ENCODE data around the gene APOL1. TPM values are rescaled to one million over a fixed set of nuclear protein-coding genes. Genes with fewer than 3 reads are reported as not detected.
"Not testable (repeated sequence)": the region's sequence is repeated elsewhere in the genome, so short reads cannot be mapped to it uniquely, and the experiment has no call there.

Gene APOL1
- total RNA-seq, 1 donor from 2014 or later: 1.7 TPM

- peaks cover 3% of the 10 kb centered on the region for H3K27me3 Mint-ChIP-seq (ENCODE audit: low read depth)
- TF ChIP-seq CTCF (IDR thresholded peaks at IDR 0.05; ENCODE audit: unreplicated experiment): no peak
- H3K36me3 Mint-ChIP-seq: no peaks in the 10 kb centered on the region
- H3K9me3 Mint-ChIP-seq: no peaks in the 10 kb centered on the region
- DNase-seq (ENCODE audit: low spot score in 2 of 2, unreplicated experiment in 2 of 2): no peak
- peak overlapping the region; percentile 35 for H3K4me3 Mint-ChIP-seq
- peak overlapping the region; percentile 95 for H3K27ac Mint-ChIP-seq
- H3K4me1 Mint-ChIP-seq: peaks cover 43% of the 10 kb centered on the region
Observed at GRCh38 chr22:36258701-36259614, 6.0 kb downstream of the APOL1 start.

DNA sequence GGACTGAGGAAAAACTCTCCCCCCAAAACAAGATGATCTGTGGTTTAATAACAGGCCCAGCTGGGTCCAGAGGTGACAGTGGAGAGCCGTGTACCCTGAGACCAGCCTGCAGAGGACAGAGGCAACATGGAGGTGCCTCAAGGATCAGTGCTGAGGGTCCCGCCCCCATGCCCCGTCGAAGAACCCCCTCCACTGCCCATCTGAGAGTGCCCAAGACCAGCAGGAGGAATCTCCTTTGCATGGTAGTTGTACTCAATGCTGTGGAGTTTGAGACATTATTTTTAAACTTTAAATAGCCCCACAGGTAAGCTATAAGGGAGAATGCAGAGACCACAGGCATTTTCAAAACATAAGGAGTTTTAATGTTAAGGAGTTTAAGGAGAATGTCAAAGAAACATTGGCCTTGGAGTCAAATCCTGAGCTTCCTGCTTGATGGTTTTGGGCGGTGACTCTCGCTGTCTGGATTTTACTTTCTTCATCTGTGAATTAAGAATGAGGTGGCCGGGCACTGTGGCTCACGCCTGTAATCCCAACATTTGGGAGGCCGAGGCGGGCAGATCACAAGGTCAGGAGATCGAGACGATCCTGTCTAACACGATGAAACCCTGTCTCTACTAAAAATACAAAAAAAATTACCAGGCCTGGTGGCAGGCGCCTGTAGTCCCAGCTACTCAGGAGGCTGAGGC, 6.8 kb downstream of the APOL1 start:
- Mint-ChIP-seq H3K9me3 (no peaks in the 10 kb centered on the region), H3K27me3 (ENCODE audit: low read depth) (peaks cover 2% of the 10 kb centered on the region), H3K4me3 (peak overlapping the region; percentile 35), H3K27ac (peak overlapping the region; percentile 95), H3K4me1 (peaks cover 39% of the 10 kb centered on the region), H3K36me3 (no peaks in the 10 kb centered on the region)
- no peak for TF ChIP-seq CTCF (IDR thresholded peaks at IDR 0.05; ENCODE audit: unreplicated experiment)
- no peak for DNase-seq (ENCODE audit: low spot score in 2 of 2, unreplicated experiment in 2 of 2)

DNA sequence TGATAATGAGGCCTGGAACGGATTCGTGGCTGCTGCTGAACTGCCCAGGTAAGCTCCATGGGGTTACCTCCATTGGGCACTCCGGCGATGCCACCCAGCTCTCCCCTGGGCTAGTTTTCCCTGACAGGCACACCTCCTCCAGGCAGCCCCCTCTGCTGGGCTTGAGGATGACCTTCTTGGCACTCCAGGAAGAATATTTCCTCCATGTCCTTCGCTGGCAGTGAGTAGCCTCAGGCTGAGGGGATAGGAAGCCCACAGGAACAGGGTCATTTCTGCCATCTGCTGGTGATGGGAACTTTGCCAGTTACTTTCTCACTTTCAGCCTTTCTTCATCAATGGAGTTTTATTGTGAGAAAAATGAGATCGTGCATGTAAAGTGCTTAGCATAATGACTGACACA, 8.7 kb downstream of the APOL1 start:
- H3K27ac Mint-ChIP-seq; H3K27me3 Mint-ChIP-seq (ENCODE audit: low read depth); DNase-seq (ENCODE audit: low spot score in 2 of 2, unreplicated experiment in 2 of 2); H3K4me3 Mint-ChIP-seq; H3K9me3 Mint-ChIP-seq; H3K36me3 Mint-ChIP-seq: not testable (repeated sequence)
- H3K4me1 Mint-ChIP-seq: peaks cover 39% of the 10 kb centered on the region

- H3K36me3 Mint-ChIP-seq; H3K9me3 Mint-ChIP-seq; H3K4me3 Mint-ChIP-seq; DNase-seq (ENCODE audit: low spot score in 2 of 2, unreplicated experiment in 2 of 2); H3K27ac Mint-ChIP-seq; H3K27me3 Mint-ChIP-seq (ENCODE audit: low read depth): not testable (repeated sequence)
- peaks cover 39% of the 10 kb centered on the region for H3K4me1 Mint-ChIP-seq
Observed at GRCh38 chr22:36262307-36262706, 9.4 kb downstream of the APOL1 start.

- H3K4me1 Mint-ChIP-seq: peaks cover 37% of the 10 kb centered on the region
- DNase-seq (ENCODE audit: low spot score in 2 of 2, unreplicated experiment in 2 of 2); H3K4me3 Mint-ChIP-seq; H3K9me3 Mint-ChIP-seq; H3K27me3 Mint-ChIP-seq (ENCODE audit: low read depth); H3K36me3 Mint-ChIP-seq; H3K27ac Mint-ChIP-seq: not testable (repeated sequence)
Observed at GRCh38 chr22:36263216-36263673, 10.3 kb downstream of the APOL1 start.

DNA sequence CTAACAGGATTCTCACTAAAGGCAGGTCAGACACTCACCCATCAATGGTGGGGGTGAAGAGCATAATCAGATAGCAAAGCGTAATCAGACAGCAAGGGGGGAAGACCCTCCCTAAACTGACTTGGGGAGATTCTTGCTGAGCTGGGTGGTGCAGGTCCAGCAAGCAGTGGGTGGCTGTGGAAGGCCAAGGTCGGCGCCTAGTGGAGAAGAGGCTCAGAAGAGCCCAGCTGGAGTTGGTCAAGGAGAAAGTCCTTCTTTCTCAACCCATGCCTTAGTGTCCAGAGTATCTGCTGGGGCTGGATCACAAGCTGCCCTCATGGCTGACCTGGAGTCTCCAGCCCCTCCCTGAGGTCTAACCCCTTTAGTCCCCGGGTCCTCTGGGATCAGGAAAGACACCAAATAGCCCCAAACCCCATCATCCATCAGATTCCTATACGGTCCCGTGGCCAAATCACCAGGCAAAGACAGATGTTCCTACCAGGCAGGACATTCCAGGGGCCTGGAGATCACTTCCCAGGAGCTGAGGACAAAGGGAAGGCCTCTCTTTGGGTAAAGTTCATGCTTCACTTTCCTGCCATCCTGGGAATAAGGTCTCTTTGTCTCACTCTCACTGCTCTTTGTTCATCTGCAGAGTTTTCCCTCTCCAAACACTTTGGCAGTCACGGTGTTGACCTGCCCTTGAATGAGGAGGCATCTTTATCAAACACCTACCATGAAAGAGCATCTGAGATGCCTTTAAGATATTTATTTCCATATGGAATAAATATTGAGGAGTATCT, 11.1 kb downstream of the APOL1 start:
- not testable (repeated sequence) for DNase-seq (ENCODE audit: low spot score in 2 of 2, unreplicated experiment in 2 of 2); H3K27ac Mint-ChIP-seq; H3K36me3 Mint-ChIP-seq; H3K27me3 Mint-ChIP-seq (ENCODE audit: low read depth); H3K4me3 Mint-ChIP-seq; H3K9me3 Mint-ChIP-seq
- peaks cover 28% of the 10 kb centered on the region for H3K4me1 Mint-ChIP-seq

GRCh38 chr22:36267058-36267457, 14.1 kb downstream of the APOL1 start:
- Mint-ChIP-seq H3K9me3 (peaks cover 13% of the 10 kb centered on the region), H3K27ac (no peak overlapping the region), H3K4me3 (no peak overlapping the region), H3K27me3 (ENCODE audit: low read depth) (no peaks in the 10 kb centered on the region), H3K36me3 (no peaks in the 10 kb centered on the region), H3K4me1 (peaks cover 11% of the 10 kb centered on the region)
- TF ChIP-seq CTCF (IDR thresholded peaks at IDR 0.05; ENCODE audit: unreplicated experiment): no peak
- DNase-seq (ENCODE audit: low spot score in 2 of 2, unreplicated experiment in 2 of 2): no peak
